ENCODE measurements around the gene LILRB1.
"Not testable (repeated sequence)": the region's sequence is repeated elsewhere in the genome, so short reads cannot be mapped to it uniquely, and the experiment has no call there.

Gene LILRB1

GRCh38 chr19:54630262-54630661 lies at the start of gene LILRB1:
Gene LILRB1, plus strand, starts transcription at chr19:54630484. Its CDS starts 590 bp downstream, at chr19:54631074.
- H3K36me3 Mint-ChIP-seq (ENCODE audit: insufficient read depth), result peaks cover 13% of the 10 kb centered on the region
- H3K4me1 Mint-ChIP-seq, result peaks cover 19% of the 10 kb centered on the region
- DNase-seq (ENCODE audit: low spot score in 2 of 2); H3K9me3 Mint-ChIP-seq; ATAC-seq (replicated peaks; ENCODE audit: extremely low read depth, poor library complexity, severe bottlenecking): not testable (repeated sequence)
- H3K4me3 Mint-ChIP-seq, result peak within 1 kb of the TSS; percentile 53
- peak within 1 kb of the TSS; percentile 50 for H3K27ac Mint-ChIP-seq (ENCODE audit: low read depth)
- H3K27me3 Mint-ChIP-seq, result peaks cover 66% of the 10 kb centered on the region

- peaks cover 2% of the 10 kb centered on the region for H3K36me3 Mint-ChIP-seq (ENCODE audit: insufficient read depth)
- no peak overlapping the region for H3K4me3 Mint-ChIP-seq
- no peak for DNase-seq (ENCODE audit: low spot score in 2 of 2)
- H3K4me1 Mint-ChIP-seq, result no peaks in the 10 kb centered on the region
- H3K27me3 Mint-ChIP-seq, result peaks cover 87% of the 10 kb centered on the region
- ATAC-seq (replicated peaks; ENCODE audit: extremely low read depth, poor library complexity, severe bottlenecking), result no peak
- H3K9me3 Mint-ChIP-seq, result no peaks in the 10 kb centered on the region
- H3K27ac Mint-ChIP-seq (ENCODE audit: low read depth), result no peak overlapping the region
These were observed 43.9 kb upstream of the LILRB1 start for GRCh38 chr19:54586397-54586796.

GRCh38 chr19:54587026-54587425 lies 43.3 kb upstream of the LILRB1 start:
- no peaks in the 10 kb centered on the region for H3K4me1 Mint-ChIP-seq
- no peak overlapping the region for H3K4me3 Mint-ChIP-seq
- no peak for ATAC-seq (replicated peaks; ENCODE audit: extremely low read depth, poor library complexity, severe bottlenecking)
- peaks cover 90% of the 10 kb centered on the region for H3K27me3 Mint-ChIP-seq
- DNase-seq (ENCODE audit: low spot score in 2 of 2), result no peak
- no peak overlapping the region for H3K27ac Mint-ChIP-seq (ENCODE audit: low read depth)
- no peaks in the 10 kb centered on the region for H3K9me3 Mint-ChIP-seq
- peaks cover 2% of the 10 kb centered on the region for H3K36me3 Mint-ChIP-seq (ENCODE audit: insufficient read depth)

GRCh38 chr19:54593445-54593844 lies 36.8 kb upstream of the LILRB1 start, which contains the start of gene LILRA1:
Gene LILRA1, plus strand, starts transcription at chr19:54593632. Its CDS starts 613 bp downstream, at chr19:54594245.
- not testable (repeated sequence) for H3K36me3 Mint-ChIP-seq (ENCODE audit: insufficient read depth); H3K4me1 Mint-ChIP-seq; H3K27ac Mint-ChIP-seq (ENCODE audit: low read depth); DNase-seq (ENCODE audit: low spot score in 2 of 2); H3K4me3 Mint-ChIP-seq; H3K9me3 Mint-ChIP-seq; ATAC-seq (replicated peaks; ENCODE audit: extremely low read depth, poor library complexity, severe bottlenecking)
- H3K27me3 Mint-ChIP-seq, result peaks cover 94% of the 10 kb centered on the region

GRCh38 chr19:54593931-54594626 lies 36.2 kb upstream of the LILRB1 start:
- H3K36me3 Mint-ChIP-seq (ENCODE audit: insufficient read depth); H3K27ac Mint-ChIP-seq (ENCODE audit: low read depth); DNase-seq (ENCODE audit: low spot score in 2 of 2); H3K4me3 Mint-ChIP-seq; H3K4me1 Mint-ChIP-seq; H3K9me3 Mint-ChIP-seq; ATAC-seq (replicated peaks; ENCODE audit: extremely low read depth, poor library complexity, severe bottlenecking): not testable (repeated sequence)
- peaks cover 87% of the 10 kb centered on the region for H3K27me3 Mint-ChIP-seq

- Mint-ChIP-seq H3K36me3 (ENCODE audit: insufficient read depth) (peaks cover 2% of the 10 kb centered on the region), H3K27me3 (peaks cover 82% of the 10 kb centered on the region), H3K4me3 (no peak overlapping the region), H3K9me3 (no peaks in the 10 kb centered on the region), H3K4me1 (no peaks in the 10 kb centered on the region), H3K27ac (ENCODE audit: low read depth) (no peak overlapping the region)
- DNase-seq (ENCODE audit: low spot score in 2 of 2), result no peak
- no peak for ATAC-seq (replicated peaks; ENCODE audit: extremely low read depth, poor library complexity, severe bottlenecking)
These were observed 35.5 kb upstream of the LILRB1 start for GRCh38 chr19:54594737-54595136.

GRCh38 chr19:54595680-54596436 lies 34.4 kb upstream of the LILRB1 start:
- DNase-seq (ENCODE audit: low spot score in 2 of 2); ATAC-seq (replicated peaks; ENCODE audit: extremely low read depth, poor library complexity, severe bottlenecking); H3K27ac Mint-ChIP-seq (ENCODE audit: low read depth); H3K36me3 Mint-ChIP-seq (ENCODE audit: insufficient read depth); H3K4me3 Mint-ChIP-seq; H3K9me3 Mint-ChIP-seq; H3K4me1 Mint-ChIP-seq: not testable (repeated sequence)
- H3K27me3 Mint-ChIP-seq, result peaks cover 82% of the 10 kb centered on the region

GRCh38 chr19:54600212-54600611 lies 30.1 kb upstream of the LILRB1 start:
- Mint-ChIP-seq H3K36me3 (ENCODE audit: insufficient read depth) (peaks cover 2% of the 10 kb centered on the region), H3K27me3 (peaks cover 53% of the 10 kb centered on the region)

GRCh38 chr19:54606230-54606629 lies 24.1 kb upstream of the LILRB1 start:
- Mint-ChIP-seq H3K4me3 (no peak overlapping the region), H3K27me3 (peaks cover 44% of the 10 kb centered on the region), H3K4me1 (peaks cover 14% of the 10 kb centered on the region), H3K9me3 (no peaks in the 10 kb centered on the region), H3K36me3 (ENCODE audit: insufficient read depth) (peaks cover 2% of the 10 kb centered on the region), H3K27ac (ENCODE audit: low read depth) (no peak overlapping the region)
- DNase-seq (ENCODE audit: low spot score in 2 of 2) (no peak), ATAC-seq (replicated peaks; ENCODE audit: extremely low read depth, poor library complexity, severe bottlenecking) (no peak)

More at GRCh38 chr19:54600212-54600611, 30.1 kb upstream of the LILRB1 start:
- Mint-ChIP-seq H3K27ac (ENCODE audit: low read depth) (no peak overlapping the region), H3K4me1 (peaks cover 17% of the 10 kb centered on the region), H3K4me3 (no peak overlapping the region), H3K9me3 (no peaks in the 10 kb centered on the region)
- ATAC-seq (replicated peaks; ENCODE audit: extremely low read depth, poor library complexity, severe bottlenecking), result no peak
- DNase-seq (ENCODE audit: low spot score in 2 of 2), result no peak

- Mint-ChIP-seq H3K27me3 (peaks cover 41% of the 10 kb centered on the region), H3K4me3 (no peak overlapping the region), H3K27ac (ENCODE audit: low read depth) (no peak overlapping the region), H3K36me3 (ENCODE audit: insufficient read depth) (peaks cover 2% of the 10 kb centered on the region), H3K9me3 (no peaks in the 10 kb centered on the region), H3K4me1 (peaks cover 8% of the 10 kb centered on the region)
- no peak for DNase-seq (ENCODE audit: low spot score in 2 of 2)
- ATAC-seq (replicated peaks; ENCODE audit: extremely low read depth, poor library complexity, severe bottlenecking), result no peak
These were observed 23.1 kb upstream of the LILRB1 start for GRCh38 chr19:54606891-54607784.

- H3K9me3 Mint-ChIP-seq, result no peaks in the 10 kb centered on the region
- peaks cover 41% of the 10 kb centered on the region for H3K27me3 Mint-ChIP-seq
- ATAC-seq (replicated peaks; ENCODE audit: extremely low read depth, poor library complexity, severe bottlenecking), result no peak
- no peak for DNase-seq (ENCODE audit: low spot score in 2 of 2)
- no peak overlapping the region for H3K4me3 Mint-ChIP-seq
- H3K27ac Mint-ChIP-seq (ENCODE audit: low read depth), result no peak overlapping the region
- H3K36me3 Mint-ChIP-seq (ENCODE audit: insufficient read depth), result peaks cover 2% of the 10 kb centered on the region
- H3K4me1 Mint-ChIP-seq, result peaks cover 2% of the 10 kb centered on the region
These were observed 22.5 kb upstream of the LILRB1 start for GRCh38 chr19:54607785-54608150.

GRCh38 chr19:54608205-54608604 lies 22.1 kb upstream of the LILRB1 start:
- no peak overlapping the region for H3K4me3 Mint-ChIP-seq
- H3K27me3 Mint-ChIP-seq, result peaks cover 41% of the 10 kb centered on the region
- no peak for ATAC-seq (replicated peaks; ENCODE audit: extremely low read depth, poor library complexity, severe bottlenecking)
- H3K27ac Mint-ChIP-seq (ENCODE audit: low read depth), result no peak overlapping the region
- peaks cover 2% of the 10 kb centered on the region for H3K36me3 Mint-ChIP-seq (ENCODE audit: insufficient read depth)
- DNase-seq (ENCODE audit: low spot score in 2 of 2), result no peak
- no peaks in the 10 kb centered on the region for H3K9me3 Mint-ChIP-seq
- H3K4me1 Mint-ChIP-seq, result no peaks in the 10 kb centered on the region
